Measurements from ENCODE around the gene ARSG. TPM values are rescaled to one million over a fixed set of nuclear protein-coding genes. Genes with fewer than 3 reads are reported as not detected.

Gene ARSG
- polyA plus RNA-seq, 3 donors = 15.5 to 19.3 (median 19.2) TPM

GRCh38 chr17:68295086-68295485 lies 3.8 kb downstream of the ARSG start:
- DNase-seq = no peak
- Histone ChIP-seq H3K4me1 (ENCODE audit: control insufficient read depth in 1 of 2, insufficient read depth in 2 of 2, low read length in 2 of 2) (peaks cover 65 to 74% of the 10 kb centered on the region in 2 donors), H3K27me3 (ENCODE audit: control insufficient read depth in 2 of 2, insufficient read depth in 2 of 2, low read length in 2 of 2) (no peaks in the 10 kb centered on the region), H3K27ac (ENCODE audit: low read depth in 1 of 2, low read length in 2 of 2) (no peak overlapping the region), H3K9me3 (replicated peaks in 1 of 2; ENCODE audit: control insufficient read depth in 1 of 2, insufficient read depth in 1 of 2, low read length in 2 of 2) (no peaks in the 10 kb centered on the region), H2AFZ (ENCODE audit: insufficient read depth, low read depth, low read length, poor library complexity, severe bottlenecking) (no peak overlapping the region), H3K79me2 (ENCODE audit: insufficient read depth, low read length) (peaks cover 35% of the 10 kb centered on the region), H3K9ac (ENCODE audit: insufficient read depth, low read length, poor library complexity, severe bottlenecking) (no peak overlapping the region), H3K36me3 (replicated peaks in 1 of 2; ENCODE audit: control insufficient read depth in 1 of 2, insufficient read depth in 2 of 2, low read length in 2 of 2) (no peaks in the 10 kb centered on the region), H4K20me1 (ENCODE audit: insufficient read depth, low read length) (no peaks in the 10 kb centered on the region), H3K4me3 (replicated peaks in 1 of 3; ENCODE audit: low read depth in 2 of 3, low read length in 3 of 3) (no peak overlapping the region), H3K4me2 (replicated peaks; ENCODE audit: extremely low read depth, low read length, poor library complexity, severe bottlenecking) (no peak overlapping the region)
- whole genome bisulfite sequencing (ENCODE audit: insufficient coverage) = 93% methylated on average over 7 of the region's 7 CpGs
- H3K9me3 Mint-ChIP-seq = peaks cover 0 to 4% (median 2%) of the 10 kb centered on the region in 7 donors
- H3K4me1 Mint-ChIP-seq = peaks cover 60% of the 10 kb centered on the region
- no peak overlapping the region for H3K4me3 Mint-ChIP-seq
- H3K27me3 Mint-ChIP-seq (ENCODE audit: low read depth in 3 of 3) = peaks cover 0 to 2% (median 2%) of the 10 kb centered on the region in 3 donors
- peaks cover 8 to 12% of the 10 kb centered on the region in 2 donors for H3K36me3 Mint-ChIP-seq
- no peak for TF ChIP-seq CTCF (IDR thresholded peaks at IDR 0.05)
- intact Hi-C loops (cut with micrococcal nuclease) = no loop called here
- peak overlapping the region in 4 of 7 donors; percentile 9 to 76 (median 44) for H3K27ac Mint-ChIP-seq

GRCh38 chr17:68296217-68297191 lies 5.2 kb downstream of the ARSG start:
- no peak overlapping the region for H3K4me2 ChIP-seq (replicated peaks; ENCODE audit: extremely low read depth, low read length, poor library complexity, severe bottlenecking)
- no peaks in the 10 kb centered on the region for H4K20me1 ChIP-seq (ENCODE audit: insufficient read depth, low read length)
- H3K9me3 ChIP-seq (replicated peaks in 1 of 2; ENCODE audit: control insufficient read depth in 1 of 2, insufficient read depth in 1 of 2, low read length in 2 of 2) = no peaks in the 10 kb centered on the region
- Mint-ChIP-seq H3K9me3 (peaks cover 0 to 4% (median 0%) of the 10 kb centered on the region in 7 donors), H3K27me3 (ENCODE audit: low read depth in 3 of 3) (peaks cover 0 to 2% (median 0%) of the 10 kb centered on the region in 3 donors), H3K4me3 (peak overlapping the region; percentile 34 to 39), H3K4me1 (peaks cover 62% of the 10 kb centered on the region), H3K36me3 (peaks cover 6 to 17% of the 10 kb centered on the region in 2 donors), H3K27ac (peak overlapping the region; percentile 92 to 97 (median 94))
- peak; percentile 32 to 56 (median 55) for DNase-seq
- H3K4me1 ChIP-seq (ENCODE audit: control insufficient read depth in 1 of 2, insufficient read depth in 2 of 2, low read length in 2 of 2) = peaks cover 65 to 72% of the 10 kb centered on the region in 2 donors
- no peak for TF ChIP-seq CTCF (IDR thresholded peaks at IDR 0.05)
- WGBS (ENCODE audit: insufficient coverage) = 96% methylated on average over 4 of the region's 18 CpGs
- H3K27me3 ChIP-seq (ENCODE audit: control insufficient read depth in 2 of 2, insufficient read depth in 2 of 2, low read length in 2 of 2) = no peaks in the 10 kb centered on the region
- H3K36me3 ChIP-seq (replicated peaks in 1 of 2; ENCODE audit: control insufficient read depth in 1 of 2, insufficient read depth in 2 of 2, low read length in 2 of 2) = no peaks in the 10 kb centered on the region
- intact Hi-C loops (cut with micrococcal nuclease) = no loop called here
- H3K79me2 ChIP-seq (ENCODE audit: insufficient read depth, low read length) = peaks cover 25% of the 10 kb centered on the region
- H3K4me3 ChIP-seq (replicated peaks in 1 of 3; ENCODE audit: low read depth in 2 of 3, low read length in 3 of 3) = peak overlapping the region in 1 of 3 experiments; percentile 10
- peak overlapping the region; percentile 81 to 83 for H3K27ac ChIP-seq (ENCODE audit: low read depth in 1 of 2, low read length in 2 of 2)
- H3K9ac ChIP-seq (ENCODE audit: insufficient read depth, low read length, poor library complexity, severe bottlenecking) = peak overlapping the region; percentile 28
- peak overlapping the region; percentile 18 for H2AFZ ChIP-seq (ENCODE audit: insufficient read depth, low read depth, low read length, poor library complexity, severe bottlenecking)
